Mucosa of stomach (tissue), 1 donor: ENCODE results near the gene TMEM38B.

Experiments
- H3K27me3 ChIP-seq: one replicate; pipeline ENCODE4 v1.7.0; 2013; ENCODE audit warnings: mild to moderate bottlenecking, low read length; ENCODE audit not compliant: control insufficient read depth, insufficient read depth
- H3K36me3 ChIP-seq: one replicate; pipeline ENCODE4 v1.7.0; 2013; ENCODE audit warnings: low read length; ENCODE audit not compliant: control insufficient read depth, insufficient read depth
- H3K4me1 ChIP-seq: one replicate; pipeline ENCODE4 v1.7.0; 2013; ENCODE audit warnings: mild to moderate bottlenecking, low read length; ENCODE audit not compliant: control insufficient read depth, insufficient read depth
- H3K4me3 ChIP-seq: one replicate; pipeline ENCODE4 v1.7.0; 2013; ENCODE audit warnings: low read length
- H3K9ac ChIP-seq: one replicate; pipeline ENCODE4 v1.7.0; 2013; ENCODE audit warnings: mild to moderate bottlenecking, low read length, moderate library complexity
- H3K9me3 ChIP-seq: one replicate; pipeline ENCODE4 v1.7.0; 2013; ENCODE audit warnings: mild to moderate bottlenecking, low read length, moderate library complexity; ENCODE audit not compliant: control insufficient read depth
- donor health status: Pancreatic carcinoma.

The TMEM38B gene

DNA sequence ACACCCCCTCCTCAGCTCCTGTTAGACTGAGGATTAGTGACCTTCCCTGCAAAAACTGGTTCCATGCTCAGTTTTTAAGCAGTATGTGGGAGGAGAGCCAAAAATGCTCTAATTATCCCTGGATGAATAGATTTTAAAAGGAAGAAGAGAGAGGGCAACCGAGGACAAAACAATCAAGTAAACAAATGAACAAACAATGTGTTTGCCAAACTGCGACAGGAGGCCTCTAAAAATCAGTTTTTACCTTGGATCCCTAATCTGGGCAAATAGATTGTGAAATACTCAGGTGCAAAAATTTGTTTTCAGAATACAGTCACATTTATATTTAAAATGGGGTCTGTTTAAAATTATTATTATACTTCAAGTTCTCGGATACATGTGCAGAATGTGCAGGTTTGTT lies 23.6 kb upstream of the TMEM38B start:
- Histone ChIP-seq H3K9ac (no peak overlapping the region), H3K4me1 (no peaks in the 10 kb centered on the region), H3K27me3 (peaks cover 5% of the 10 kb centered on the region), H3K36me3 (no peaks in the 10 kb centered on the region), H3K4me3 (no peak overlapping the region), H3K9me3 (no peaks in the 10 kb centered on the region)

DNA sequence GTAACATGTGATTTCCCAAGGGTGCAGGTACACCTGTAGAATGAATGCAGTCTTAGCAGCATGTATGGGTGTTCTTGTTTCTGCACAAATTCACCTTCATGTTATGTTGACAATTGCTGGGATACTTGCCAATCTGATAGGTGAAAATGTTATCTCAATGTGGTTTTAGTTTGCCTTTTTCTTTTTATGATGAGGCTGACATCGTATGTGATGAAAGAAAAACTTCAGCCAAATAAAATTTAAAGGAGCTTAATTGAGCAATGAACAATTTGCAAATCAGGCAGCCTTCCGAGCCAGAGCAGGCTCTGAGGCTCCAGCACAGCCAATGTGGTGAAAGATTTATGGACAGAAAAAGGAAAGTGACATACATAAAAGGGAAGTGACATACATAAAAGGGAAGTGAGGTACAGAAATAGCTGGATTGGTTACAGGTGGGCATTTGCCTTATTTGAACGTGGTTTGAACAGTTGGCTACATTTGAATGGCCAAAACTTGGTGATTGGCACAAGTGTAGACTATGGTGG lies 21.6 kb upstream of the TMEM38B start:
- Histone ChIP-seq H3K9ac (no peak overlapping the region), H3K4me3 (no peak overlapping the region), H3K4me1 (no peaks in the 10 kb centered on the region), H3K27me3 (peaks cover 5% of the 10 kb centered on the region), H3K36me3 (no peaks in the 10 kb centered on the region), H3K9me3 (no peaks in the 10 kb centered on the region)

DNA sequence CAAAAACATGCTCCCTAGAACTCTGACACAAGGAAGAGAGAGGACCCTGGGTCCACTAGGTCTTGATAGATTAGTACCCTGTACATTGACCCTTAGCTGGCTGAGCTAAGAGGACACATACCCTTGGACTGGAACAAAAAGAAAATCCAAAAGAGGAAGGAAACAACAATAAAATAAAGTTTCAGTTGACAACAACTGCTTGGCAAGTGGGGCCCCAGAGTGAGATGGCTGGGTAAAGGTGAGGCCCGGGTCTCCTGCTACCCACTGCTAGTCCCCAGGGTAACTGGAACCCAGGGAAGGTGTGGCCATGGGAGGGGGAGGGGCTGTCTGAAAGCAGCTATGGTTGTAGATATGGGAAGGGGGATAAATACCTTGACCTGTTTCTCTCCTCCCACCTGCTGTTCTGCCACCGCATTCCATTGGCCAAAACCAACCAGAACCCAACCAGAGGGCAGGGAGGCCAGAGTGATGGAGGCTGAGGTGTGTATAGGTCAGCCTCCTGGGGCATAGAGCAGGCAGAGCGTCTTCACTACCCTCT lies 20.4 kb upstream of the TMEM38B start:
- H3K9me3 ChIP-seq = no peaks in the 10 kb centered on the region
- H3K4me1 ChIP-seq = no peaks in the 10 kb centered on the region
- H3K36me3 ChIP-seq = no peaks in the 10 kb centered on the region
- H3K27me3 ChIP-seq = peaks cover 5% of the 10 kb centered on the region
- no peak overlapping the region for H3K9ac ChIP-seq
- no peak overlapping the region for H3K4me3 ChIP-seq

DNA sequence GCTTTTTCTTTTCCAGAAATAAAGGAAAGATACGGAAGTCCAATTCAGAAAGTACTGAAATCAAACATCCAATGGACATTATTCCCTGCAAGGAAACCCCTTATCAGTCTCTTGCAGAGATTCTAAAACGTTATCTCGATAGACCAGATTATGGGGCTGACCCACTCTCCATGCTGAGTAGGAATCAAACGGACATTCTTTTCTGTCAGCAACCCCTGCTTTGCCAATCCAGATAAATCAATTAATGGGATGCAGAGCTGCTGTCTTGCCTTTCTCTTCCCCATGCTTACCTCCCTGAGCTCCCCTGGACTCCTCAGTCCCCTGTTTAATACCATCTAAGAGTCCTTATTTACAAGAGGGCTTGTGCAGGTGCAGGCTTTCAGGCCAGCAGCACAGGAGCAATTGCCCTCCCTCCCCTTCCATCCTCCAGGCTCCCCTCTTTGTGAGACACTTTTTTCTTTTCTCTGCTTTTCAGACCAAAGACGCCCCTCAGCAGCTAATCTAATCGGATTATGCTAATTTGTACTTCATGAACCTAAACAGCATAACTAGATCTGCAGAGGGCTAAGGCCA lies 17.9 kb upstream of the TMEM38B start:
- Histone ChIP-seq H3K27me3 (peaks cover 5% of the 10 kb centered on the region), H3K36me3 (no peaks in the 10 kb centered on the region), H3K9ac (no peak overlapping the region)

DNA sequence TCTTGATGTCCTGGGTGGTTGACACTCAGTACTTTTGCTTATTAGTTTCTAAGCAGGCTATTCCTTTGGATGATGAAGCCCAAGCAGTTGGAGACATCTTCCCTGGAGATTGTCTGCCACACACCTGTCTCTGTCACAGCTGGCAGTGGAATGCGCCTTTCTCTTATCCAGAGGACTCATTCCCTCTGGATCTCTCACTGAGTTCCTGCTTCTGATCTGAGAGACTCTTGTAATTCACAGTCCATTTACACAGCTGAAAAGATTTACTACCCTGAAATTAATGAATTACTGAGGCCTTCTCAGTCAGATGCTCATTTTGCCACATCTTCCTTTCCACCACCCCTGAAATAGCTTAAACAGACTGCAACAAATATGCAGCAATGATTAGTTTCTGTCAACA lies 16.2 kb upstream of the TMEM38B start:
- Histone ChIP-seq H3K9me3 (no peaks in the 10 kb centered on the region), H3K36me3 (no peaks in the 10 kb centered on the region), H3K9ac (no peak overlapping the region), H3K4me1 (no peaks in the 10 kb centered on the region), H3K4me3 (no peak overlapping the region), H3K27me3 (peaks cover 5% of the 10 kb centered on the region)

More for the DNA sequence above, 17.9 kb upstream of the TMEM38B start:
- Histone ChIP-seq H3K4me3 (no peak overlapping the region), H3K9me3 (no peaks in the 10 kb centered on the region), H3K4me1 (no peaks in the 10 kb centered on the region)

DNA sequence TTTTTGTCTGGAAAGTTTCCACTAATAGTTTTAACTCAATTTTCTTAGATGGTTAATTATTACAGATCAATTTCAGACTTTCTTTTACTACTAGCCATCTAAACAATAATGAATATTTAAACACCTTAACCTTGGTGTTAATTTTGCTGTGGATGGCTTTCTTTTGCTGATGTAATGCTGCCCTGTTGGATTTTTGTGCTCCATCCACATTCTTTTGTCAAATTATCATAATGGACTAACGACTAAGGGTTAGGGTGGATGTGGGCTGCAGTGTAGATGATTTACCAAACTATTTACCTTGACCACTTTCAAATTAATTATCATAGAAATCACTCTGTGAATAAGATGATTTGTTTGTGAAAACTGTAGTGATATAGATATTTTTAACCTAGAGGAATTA lies 15.6 kb upstream of the TMEM38B start:
- no peaks in the 10 kb centered on the region for H3K9me3 ChIP-seq
- no peak overlapping the region for H3K4me3 ChIP-seq
- H3K27me3 ChIP-seq = peaks cover 2% of the 10 kb centered on the region
- H3K36me3 ChIP-seq = no peaks in the 10 kb centered on the region
- H3K9ac ChIP-seq = no peak overlapping the region
- no peaks in the 10 kb centered on the region for H3K4me1 ChIP-seq

DNA sequence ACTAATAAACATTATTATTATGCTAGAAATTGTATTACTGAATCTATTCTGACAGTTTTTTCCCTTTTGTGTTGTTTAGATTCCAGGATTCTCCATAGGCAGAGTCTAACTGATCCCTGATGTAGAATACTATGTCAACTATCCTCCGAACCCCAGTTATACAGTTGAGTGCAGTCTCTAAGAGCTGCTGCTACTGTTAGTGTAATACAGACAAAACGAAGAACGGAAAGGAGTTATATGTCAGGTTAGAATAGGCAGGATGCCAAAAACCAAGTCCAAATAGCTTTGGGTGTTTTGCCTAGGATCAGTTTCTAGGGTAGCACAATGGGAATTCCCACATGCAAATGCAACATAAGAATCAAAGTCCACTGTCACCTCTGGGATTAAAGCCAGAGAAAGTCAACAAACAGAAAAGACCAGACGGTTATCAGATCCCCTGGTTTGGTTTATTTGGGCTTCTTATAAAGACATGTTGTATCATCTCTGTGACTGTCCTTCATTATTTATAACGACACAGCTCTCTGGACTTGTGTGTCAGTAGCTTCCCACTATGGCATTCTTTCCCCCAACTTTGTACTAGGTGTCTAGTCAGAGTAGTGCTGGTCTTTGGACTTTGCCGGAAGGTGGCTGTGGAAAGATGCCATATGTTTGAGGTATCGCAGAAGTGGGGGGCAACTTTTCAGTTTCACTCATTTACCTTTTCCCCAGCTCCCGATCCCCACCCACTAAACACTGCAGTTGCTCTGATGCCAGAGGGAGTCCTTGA lies 14.9 kb upstream of the TMEM38B start:
- H3K4me1 ChIP-seq = no peaks in the 10 kb centered on the region
- no peaks in the 10 kb centered on the region for H3K27me3 ChIP-seq
- H3K9ac ChIP-seq = no peak overlapping the region
- no peak overlapping the region for H3K4me3 ChIP-seq
- H3K9me3 ChIP-seq = no peaks in the 10 kb centered on the region
- H3K36me3 ChIP-seq = no peaks in the 10 kb centered on the region

DNA sequence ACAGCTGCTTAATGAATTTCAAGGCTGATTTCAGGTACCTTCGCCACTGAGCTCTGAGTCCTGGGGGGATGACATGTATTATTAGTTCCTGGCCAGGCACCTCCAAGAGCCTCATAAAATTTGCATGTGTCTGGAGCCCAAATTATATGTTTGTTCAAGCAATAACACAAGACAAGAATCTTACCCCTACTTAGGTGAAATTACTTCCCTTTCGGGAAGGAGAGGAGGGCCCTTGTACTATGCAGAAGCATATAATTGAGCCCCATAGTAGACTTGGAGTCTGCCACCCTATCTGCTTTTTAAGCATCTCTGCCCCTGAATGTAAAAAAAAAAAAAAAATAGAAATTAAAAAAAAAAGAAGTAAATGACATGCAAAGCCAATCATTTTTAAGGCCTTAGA lies 13.0 kb upstream of the TMEM38B start:
- Histone ChIP-seq H3K4me3 (no peak overlapping the region), H3K36me3 (no peaks in the 10 kb centered on the region), H3K9ac (no peak overlapping the region), H3K27me3 (no peaks in the 10 kb centered on the region), H3K4me1 (no peaks in the 10 kb centered on the region), H3K9me3 (no peaks in the 10 kb centered on the region)

DNA sequence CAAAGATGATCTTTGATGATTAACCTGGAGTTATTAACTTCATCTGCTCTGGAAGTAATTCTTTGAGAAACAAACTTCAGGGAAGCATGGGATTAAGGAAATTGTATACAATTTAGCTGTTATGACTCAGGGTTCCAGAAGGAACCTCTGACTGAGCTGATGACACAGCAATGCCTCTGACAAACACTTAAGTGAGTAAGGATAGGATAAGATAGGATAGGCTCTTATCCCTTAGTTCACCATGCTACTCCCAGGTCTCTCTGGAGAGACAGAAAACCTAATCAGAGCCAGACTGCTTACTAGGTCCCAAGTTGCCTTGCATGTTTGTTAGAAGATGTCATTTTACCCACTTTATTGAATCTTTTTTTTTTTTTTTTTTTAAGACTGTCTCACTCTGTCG lies 12.6 kb upstream of the TMEM38B start:
- Histone ChIP-seq H3K4me3 (no peak overlapping the region), H3K4me1 (no peaks in the 10 kb centered on the region), H3K9ac (no peak overlapping the region), H3K9me3 (no peaks in the 10 kb centered on the region), H3K27me3 (no peaks in the 10 kb centered on the region), H3K36me3 (no peaks in the 10 kb centered on the region)

DNA sequence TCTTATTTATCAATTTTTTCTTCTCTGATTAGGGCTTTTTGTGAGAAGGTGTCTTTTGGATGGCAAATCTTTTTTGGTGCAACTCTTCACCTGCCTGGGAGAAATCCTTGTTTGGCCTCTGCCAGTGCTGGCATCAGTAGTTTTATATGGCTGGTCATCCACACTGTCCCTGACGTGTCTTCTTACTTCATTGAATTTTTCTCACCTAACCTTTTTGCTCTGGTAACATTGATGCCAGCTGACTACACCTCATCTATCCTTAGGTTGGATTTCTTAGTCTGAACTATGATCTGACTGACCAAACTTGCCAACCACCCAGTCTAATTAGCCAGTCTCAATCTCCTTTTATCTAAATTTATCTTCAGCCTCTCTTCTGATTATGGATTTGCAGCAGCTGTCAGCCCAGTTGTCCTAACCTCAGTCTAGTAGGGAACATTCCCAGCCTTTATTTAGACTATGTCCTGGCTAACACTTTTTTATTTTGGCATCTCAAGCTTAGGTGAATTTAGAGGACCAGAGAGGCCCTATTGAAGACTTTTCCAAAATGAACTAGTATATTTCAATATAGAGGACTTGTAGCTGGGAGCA lies 10.6 kb upstream of the TMEM38B start:
- H3K9ac ChIP-seq = no peak overlapping the region
- H3K4me3 ChIP-seq = no peak overlapping the region
- no peaks in the 10 kb centered on the region for H3K27me3 ChIP-seq
- no peaks in the 10 kb centered on the region for H3K9me3 ChIP-seq
- no peaks in the 10 kb centered on the region for H3K4me1 ChIP-seq
- H3K36me3 ChIP-seq = no peaks in the 10 kb centered on the region

DNA sequence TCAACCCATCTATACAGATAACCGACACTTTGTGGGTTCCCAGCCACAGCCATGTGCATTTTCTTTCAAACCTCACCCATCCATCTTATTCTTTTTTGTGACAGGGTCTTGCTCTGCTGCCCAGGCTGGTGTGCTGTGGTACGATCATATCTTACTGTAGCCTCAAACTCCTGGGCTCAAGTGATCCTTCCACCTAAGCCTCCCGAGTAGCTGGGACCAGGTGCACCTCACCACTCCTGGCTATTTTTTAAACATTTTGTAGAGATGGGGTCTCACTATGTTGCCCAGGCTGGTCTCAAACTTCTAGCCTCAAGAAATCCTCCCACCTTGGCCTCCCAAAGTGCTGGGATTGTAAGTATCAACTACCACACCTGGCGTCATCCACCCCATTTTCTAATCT lies 7.4 kb upstream of the TMEM38B start:
- no peaks in the 10 kb centered on the region for H3K4me1 ChIP-seq
- no peak overlapping the region for H3K4me3 ChIP-seq
- no peaks in the 10 kb centered on the region for H3K27me3 ChIP-seq
- H3K36me3 ChIP-seq = no peaks in the 10 kb centered on the region
- no peaks in the 10 kb centered on the region for H3K9me3 ChIP-seq
- H3K9ac ChIP-seq = no peak overlapping the region

DNA sequence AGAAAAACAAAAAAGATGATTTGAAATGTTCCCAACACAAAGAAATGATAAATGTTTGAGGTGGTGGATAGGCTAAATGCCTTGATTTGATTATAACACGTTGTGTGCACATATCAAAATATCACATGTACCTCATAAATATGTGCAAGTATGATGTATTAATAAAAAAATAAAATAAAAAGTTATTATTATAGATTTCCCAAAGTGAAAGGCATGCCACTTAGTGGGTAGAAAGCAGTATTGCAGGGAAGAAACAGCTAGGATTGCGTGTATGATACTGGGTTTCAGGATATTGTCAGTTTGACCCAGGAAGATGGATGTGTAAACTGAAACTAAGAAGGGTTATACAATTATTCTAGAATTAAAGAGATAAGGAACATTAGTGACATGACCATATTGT lies 3.6 kb upstream of the TMEM38B start:
- Histone ChIP-seq H3K4me1 (no peaks in the 10 kb centered on the region), H3K36me3 (no peaks in the 10 kb centered on the region), H3K9me3 (no peaks in the 10 kb centered on the region), H3K4me3 (no peak overlapping the region), H3K9ac (no peak overlapping the region), H3K27me3 (no peaks in the 10 kb centered on the region)
